NCI-H2196 treated with DMSO at 0.1 percent for 48 hours (cell line): ENCODE data around the gene HSD3B7.
"Not testable (repeated sequence)": the region's sequence is repeated elsewhere in the genome, so short reads cannot be mapped to it uniquely, and the experiment has no call there.

Source experiments
- DNase-seq: peaks from one replicate; lab custom pipeline; 2025; ENCODE audit not compliant: unreplicated experiment; lab: John Stamatoyannopoulos, UW

The HSD3B7 gene

GRCh38 chr16:31017756-31018155, 32.7 kb downstream of the HSD3B7 start:
- not testable (repeated sequence) for DNase-seq

GRCh38 chr16:31020536-31020935, 35.5 kb downstream of the HSD3B7 start:
- no peak for DNase-seq

- no peak for DNase-seq
Observed at GRCh38 chr16:31022544-31023251, 37.7 kb downstream of the HSD3B7 start.

GRCh38 chr16:31023252-31023602, 38.2 kb downstream of the HSD3B7 start:
- DNase-seq, result no peak

DNA sequence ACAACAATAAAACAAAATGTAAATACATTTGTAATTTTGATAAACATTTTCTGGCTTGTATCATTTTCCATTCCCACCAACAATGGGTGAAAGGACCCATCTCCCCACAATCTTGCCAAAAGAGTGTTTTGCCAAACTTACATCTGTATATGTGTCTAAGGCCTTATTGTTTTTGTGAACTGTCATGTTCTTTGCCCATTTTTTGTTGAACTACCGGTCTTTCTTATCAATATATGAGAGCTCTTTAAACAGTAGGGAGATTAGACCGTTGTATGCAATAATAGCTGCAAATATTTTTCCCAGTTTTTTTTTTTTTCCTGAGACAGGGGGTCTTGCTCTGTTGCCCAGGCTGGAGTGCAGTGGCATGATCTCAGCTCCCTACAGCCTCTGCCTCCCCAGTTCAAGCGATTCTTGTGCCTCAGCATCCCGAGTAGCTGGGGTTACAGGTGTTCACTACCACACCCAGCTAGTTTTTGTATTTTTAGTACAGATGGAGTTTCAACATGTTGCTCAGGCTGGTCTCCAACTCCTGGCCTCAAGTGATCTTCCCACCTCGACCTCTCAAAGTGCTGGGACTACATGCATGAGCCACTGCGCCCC, 38.7 kb downstream of the HSD3B7 start:
- no peak for DNase-seq

DNA sequence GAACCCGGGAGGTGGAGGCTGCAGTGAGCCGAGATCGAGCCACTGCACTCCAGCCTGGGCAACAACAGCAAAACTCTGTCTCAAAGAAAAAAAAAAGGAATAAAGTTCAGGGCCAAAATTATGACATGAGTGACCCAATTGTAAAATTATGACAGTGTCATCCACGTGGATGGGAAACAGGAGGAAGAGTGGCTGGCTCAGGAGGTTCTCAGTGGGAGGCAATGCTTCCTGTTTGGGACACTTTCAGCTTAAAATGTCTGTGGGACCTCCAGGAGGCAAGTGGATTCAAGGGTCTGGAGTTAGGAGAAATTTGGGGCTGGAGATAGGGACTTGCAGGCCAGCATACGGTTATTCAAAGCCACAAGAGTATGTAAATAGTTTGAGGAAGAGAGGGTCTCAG, 40.3 kb downstream of the HSD3B7 start:
- no peak for DNase-seq

GRCh38 chr16:31029272-31029671, 44.3 kb downstream of the HSD3B7 start:
- DNase-seq, result no peak

DNA sequence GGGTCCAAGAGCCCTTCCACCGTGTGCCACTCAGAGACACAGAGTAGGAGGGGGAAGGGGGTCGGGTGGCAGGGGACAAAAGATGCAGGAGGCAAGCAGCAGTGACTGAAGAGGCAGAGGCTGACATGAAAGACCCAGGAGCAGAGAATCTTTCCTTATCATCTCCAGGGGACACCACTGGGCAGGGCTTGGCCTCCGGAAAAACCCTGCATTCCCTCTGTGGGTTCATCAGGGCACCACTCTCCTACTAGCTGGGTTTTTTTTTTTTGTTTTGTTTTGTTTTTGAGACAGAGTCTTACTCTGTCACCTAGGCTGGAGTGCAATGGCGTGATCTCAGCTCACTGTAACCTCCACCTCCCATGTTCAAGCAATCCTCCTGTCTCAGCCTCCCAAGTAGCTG, 46.3 kb downstream of the HSD3B7 start:
- no peak for DNase-seq

DNA sequence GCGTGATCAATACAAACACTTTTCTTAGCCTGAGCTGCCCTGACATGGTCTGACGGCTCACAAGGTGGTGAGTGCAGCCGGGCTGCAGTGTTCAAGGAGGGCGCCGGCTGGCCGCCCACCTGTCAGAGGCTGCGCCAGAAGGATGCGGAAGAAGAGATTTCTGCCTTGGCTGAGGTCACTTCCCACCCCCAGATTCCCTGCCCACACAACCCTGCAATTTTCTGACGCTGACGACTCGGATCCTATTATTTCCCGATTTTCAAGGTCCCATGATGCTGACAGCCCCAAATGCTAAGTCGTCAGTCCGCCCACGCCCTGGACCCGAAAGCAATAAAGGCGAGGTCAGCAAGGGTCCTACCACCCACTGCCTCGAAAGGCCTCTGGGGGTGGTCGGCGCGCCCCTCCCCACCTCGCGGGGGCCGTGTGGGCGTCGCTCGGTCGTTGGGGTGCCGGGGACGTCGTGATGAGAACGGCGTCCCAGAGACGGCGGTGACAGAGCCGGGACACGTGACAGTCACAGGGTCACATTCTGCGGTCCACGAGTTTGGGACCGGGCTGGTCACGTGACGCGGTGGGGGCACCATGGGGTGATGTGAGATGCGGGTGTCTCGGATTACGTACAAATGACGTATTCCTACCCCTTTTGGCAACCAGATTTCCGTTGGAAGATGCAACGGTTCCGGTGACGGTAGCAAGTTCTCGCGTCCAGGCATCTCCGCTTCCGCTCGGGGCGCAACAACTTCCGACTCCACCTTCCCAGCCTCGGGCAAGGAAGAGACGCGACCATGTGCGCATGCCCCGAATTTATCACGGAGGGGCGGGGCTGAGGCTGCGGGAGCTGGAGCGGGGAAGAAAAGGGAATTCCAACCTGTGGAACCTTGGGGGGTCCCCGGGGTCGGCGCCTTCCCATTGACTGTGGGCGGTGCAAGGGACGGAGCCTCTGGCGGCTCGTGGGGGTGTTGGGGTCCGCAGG, 48.0 kb downstream of the HSD3B7 start, which contains the start of gene STX4:
STX4 (plus strand) TSS at position 823 of the 973 bp plus-strand sequence. CDS start 248 bp downstream, outside the sequence.
- peak; percentile 84 for DNase-seq

GRCh38 chr16:31033709-31034492, 48.9 kb downstream of the HSD3B7 start:
- peak; percentile 73 for DNase-seq

GRCh38 chr16:31036691-31037090, 51.7 kb downstream of the HSD3B7 start:
- no peak for DNase-seq
